Neuronal stem cell (in vitro differentiated cells): ENCODE data around the gene RAB37.

Source experiments
- DNase-seq: peaks from one replicate; pipeline ENCODE4 v3.0.0-alpha.2; 2013; ENCODE audit warnings: low spot score
- H2AFZ ChIP-seq: one replicate; pipeline ENCODE4 v1.6.1; 2013; ENCODE audit warnings: mild to moderate bottlenecking, low read length, inconsistent platforms
- H2AK5ac ChIP-seq: 2 replicates; pipeline ENCODE4 v1.6.1; 2013; ENCODE audit warnings: low read depth, mild to moderate bottlenecking, inconsistent platforms, low read length, moderate library complexity, mixed read lengths
- H2BK120ac ChIP-seq: 2 replicates; pipeline ENCODE4 v1.6.1; 2013; ENCODE audit warnings: low read depth, mild to moderate bottlenecking, inconsistent platforms, low read length, moderate library complexity, mixed read lengths
- H2BK12ac ChIP-seq: one replicate; pipeline ENCODE4 v1.6.1; 2013; ENCODE audit warnings: low read length, inconsistent platforms
- H2BK15ac ChIP-seq: 2 replicates; pipeline ENCODE4 v1.6.1; 2013; ENCODE audit warnings: mild to moderate bottlenecking, low read length, inconsistent platforms, mixed read lengths
- H2BK5ac ChIP-seq: one replicate; pipeline ENCODE4 v1.6.1; 2013; ENCODE audit warnings: inconsistent platforms, mild to moderate bottlenecking, low read length, moderate library complexity
- H3K14ac ChIP-seq: one replicate; pipeline ENCODE4 v1.6.1; 2013; ENCODE audit warnings: low read length, inconsistent platforms
- H3K18ac ChIP-seq: 2 replicates; pipeline ENCODE4 v1.6.1; 2013; ENCODE audit warnings: low read length, inconsistent platforms
- H3K23ac ChIP-seq: 2 replicates; pipeline ENCODE4 v1.6.1; 2013; ENCODE audit warnings: low read depth, mild to moderate bottlenecking, mixed read lengths, low read length, inconsistent platforms; ENCODE audit not compliant: poor library complexity
- H3K27ac ChIP-seq: replicated peaks from 3 replicates; pipeline ENCODE4 v1.5.1; 2013; ENCODE audit warnings: low read length, inconsistent platforms
- H3K27me3 ChIP-seq, 3 experiments: 2 replicates each; pipeline ENCODE4 v1.6.1; 2013; ENCODE audit warnings: low read length in 3 of 3, mild to moderate bottlenecking in 2 of 3, inconsistent platforms in 1 of 3, low read depth in 1 of 3, mixed read lengths in 1 of 3, moderate library complexity in 1 of 3; ENCODE audit not compliant: control insufficient read depth in 3 of 3, insufficient read depth in 3 of 3
- H3K36me3 ChIP-seq, 2 donors: replicated peaks in 1 of 2; 2 replicates each; pipeline ENCODE4 v1.6.1; 2013; ENCODE audit warnings: low read length in 2 of 2; ENCODE audit not compliant: control insufficient read depth in 2 of 2, insufficient read depth in 2 of 2
- H3K4ac ChIP-seq: 2 replicates; pipeline ENCODE4 v1.6.1; 2013; ENCODE audit warnings: inconsistent platforms, mild to moderate bottlenecking, low read length, moderate library complexity
- H3K4me1 ChIP-seq, 2 donors: 1 replicate in 1 of 2; 2 replicates in 1 of 2; pipeline ENCODE4 v1.6.1; 2013; ENCODE audit warnings: low read length in 2 of 2, low read depth in 1 of 2; ENCODE audit not compliant: control insufficient read depth in 2 of 2, insufficient read depth in 1 of 2
- H3K4me2 ChIP-seq: one replicate; pipeline ENCODE4 v1.6.1; 2013; ENCODE audit warnings: mild to moderate bottlenecking, low read length, inconsistent platforms; ENCODE audit not compliant: insufficient read depth, poor library complexity, severe bottlenecking
- H3K4me3 ChIP-seq, 2 donors: 2 replicates each; pipeline ENCODE4 v1.5.1; 2013; ENCODE audit warnings: low read length in 2 of 2, mild to moderate bottlenecking in 2 of 2, inconsistent platforms in 1 of 2, moderate library complexity in 1 of 2
- H3K79me1 ChIP-seq: one replicate; pipeline ENCODE4 v1.6.1; 2013; ENCODE audit warnings: low read depth, mild to moderate bottlenecking, inconsistent platforms, low read length, moderate library complexity
- H3K9ac ChIP-seq: one replicate; pipeline ENCODE4 v1.6.1; 2013; ENCODE audit warnings: mild to moderate bottlenecking, low read depth, low read length, inconsistent platforms; ENCODE audit not compliant: poor library complexity
- H3K9me3 ChIP-seq, 2 donors: replicated peaks in 1 of 2; 2 replicates each; pipeline versions ENCODE3 to v1.6.1; 2013; ENCODE audit warnings: low read length in 2 of 2, mild to moderate bottlenecking in 2 of 2, inconsistent platforms in 1 of 2, low read depth in 1 of 2, mixed read lengths in 1 of 2, moderate library complexity in 1 of 2; ENCODE audit not compliant: control insufficient read depth in 2 of 2, insufficient read depth in 1 of 2
- H4K8ac ChIP-seq: one replicate; pipeline ENCODE4 v1.6.1; 2013; ENCODE audit warnings: low read depth, mild to moderate bottlenecking, inconsistent platforms, low read length, moderate library complexity
- H4K91ac ChIP-seq: one replicate; pipeline ENCODE4 v1.6.1; 2013; ENCODE audit warnings: low read length, low read depth, mild to moderate bottlenecking, inconsistent platforms; ENCODE audit not compliant: poor library complexity
- WGBS, 2 donors: extraction: QIAGEN DNeasy Blood & Tissue Kit; methylation state at CpG; one replicate each; pipeline ENCODE4 v1.1.7; 2013; ENCODE audit warnings: missing lambda C conversion rate in 2 of 2, mixed read lengths in 1 of 2; ENCODE audit not compliant: insufficient read length in 2 of 2, insufficient replicate concordance in 1 of 2; ENCODE audit errors: extremely low coverage in 2 of 2; 5-methylcytosine and 5-hydroxymethylcytosine counted together

The RAB37 gene

GRCh38 chr17:74796866-74797265, 59.8 kb downstream of the RAB37 start:
- Histone ChIP-seq H2BK15ac (no peak overlapping the region), H3K27me3 (no peaks in the 10 kb centered on the region), H3K27ac (no peak overlapping the region), H3K4me2 (no peak overlapping the region), H2BK12ac (no peak overlapping the region), H2AK5ac (no peak overlapping the region), H3K4ac (no peak overlapping the region), H4K8ac (no peak overlapping the region), H3K79me1 (no peaks in the 10 kb centered on the region), H3K14ac (no peak overlapping the region), H4K91ac (no peak overlapping the region), H2BK120ac (no peak overlapping the region), H2BK5ac (no peak overlapping the region), H3K9me3 (no peaks in the 10 kb centered on the region), H2AFZ (no peak overlapping the region), H3K36me3 (peaks cover 38 to 88% of the 10 kb centered on the region in 2 donors), H3K4me1 (no peaks in the 10 kb centered on the region), H3K18ac (no peak overlapping the region), H3K23ac (no peak overlapping the region), H3K9ac (no peak overlapping the region), H3K4me3 (no peak overlapping the region)
- no peak for DNase-seq
- WGBS, 2 donors: no CpG with 5 or more reads among the region's 6 CpGs
